PFSK-1 (cell line): ENCODE results near the gene XNDC1N.

Experiments used
- FOXP2 ChIP-seq: optimal IDR thresholded peaks from 2 replicates; pipeline ENCODE3; 2011; ENCODE audit warnings: borderline replicate concordance, control low read depth, inconsistent platforms; ENCODE audit not compliant: insufficient read depth; ENCODE audit errors: extremely low read length, extremely low read depth
- POLR2AphosphoS5 ChIP-seq: IDR thresholded peaks from 2 replicates; pipeline ENCODE4 v1.6.1; 2012; ENCODE audit warnings: low read depth, mild to moderate bottlenecking, control low read depth, low read length, moderate library complexity
- REST ChIP-seq, 2 experiments: IDR thresholded peaks; 2 replicates each; pipeline versions ENCODE4 v1.6.1 to v1.8.0; 2011 to 2012; ENCODE audit warnings: low read depth in 2 of 2, low read length in 2 of 2, control low read depth in 1 of 2, inconsistent platforms in 1 of 2, mild to moderate bottlenecking in 1 of 2, moderate library complexity in 1 of 2; ENCODE audit not compliant: insufficient read depth in 1 of 2
- SIN3A ChIP-seq: IDR thresholded peaks from 2 replicates; pipeline ENCODE4 v1.6.1; 2012; ENCODE audit warnings: mild to moderate bottlenecking, low read length, moderate library complexity, borderline replicate concordance; ENCODE audit not compliant: insufficient read depth
- TAF1 ChIP-seq: IDR thresholded peaks from 2 replicates; pipeline ENCODE4 v1.6.1; 2012; ENCODE audit warnings: low read length, control low read depth, borderline replicate concordance; ENCODE audit not compliant: insufficient read depth

Gene XNDC1N

GRCh38 chr11:71929491-71929890 is 1.1 kb upstream of the XNDC1N start:
- TF ChIP-seq POLR2AphosphoS5 (no peak), FOXP2 (no peak), REST (IDR thresholded peaks at IDR 0.05; ENCODE audit: insufficient read depth in 1 of 2, low read depth in 2 of 2, low read length in 2 of 2) (no peak), TAF1 (no peak), SIN3A (no peak)

- 0 out of 4 replicates have a peak, but pooled peaks of 1 of the 2 experiments have one; percentile 16 for TF ChIP-seq REST (IDR thresholded peaks at IDR 0.05; ENCODE audit: insufficient read depth in 1 of 2, low read depth in 2 of 2, low read length in 2 of 2)
- peak; percentile 86 for TF ChIP-seq POLR2AphosphoS5
- peak; percentile 94; the same call in 1 of the 2 replicates for TF ChIP-seq SIN3A
- peak; percentile 91 for TF ChIP-seq TAF1
- TF ChIP-seq FOXP2: peak; percentile 74
These were observed 496 bp upstream of the XNDC1N start, which contains the start of gene RNF121 for GRCh38 chr11:71928737-71929443. TSS of gene RNF121 (plus strand) at chr11:71929046. CDS start at chr11:71929062, 16 bp downstream.

- TF ChIP-seq FOXP2: no peak
These were observed 10.7 kb downstream of the XNDC1N start for GRCh38 chr11:71917646-71918140.

GRCh38 chr11:71914617-71915189 is 13.7 kb downstream of the XNDC1N start:
- no peak for TF ChIP-seq POLR2AphosphoS5
- no peak for TF ChIP-seq SIN3A
- TF ChIP-seq REST (IDR thresholded peaks at IDR 0.05; ENCODE audit: insufficient read depth in 1 of 2, low read depth in 2 of 2, low read length in 2 of 2): no peak
- TF ChIP-seq TAF1: no peak
- TF ChIP-seq FOXP2: no peak

GRCh38 chr11:71913756-71914526 is 14.5 kb downstream of the XNDC1N start:
- no peak for TF ChIP-seq SIN3A
- no peak for TF ChIP-seq FOXP2
- TF ChIP-seq POLR2AphosphoS5: no peak
- TF ChIP-seq REST (IDR thresholded peaks at IDR 0.05; ENCODE audit: insufficient read depth in 1 of 2, low read depth in 2 of 2, low read length in 2 of 2): no peak
- TF ChIP-seq TAF1: no peak
